PC-3 (cell line): Measurements from ENCODE around the gene KCNJ10. TPM values are rescaled to one million over a fixed set of nuclear protein-coding genes. Genes with fewer than 3 reads are reported as not detected.

Experiments
- ATAC-seq: fragments of 200-7000 bp; cut with Tn5 transposase; 2 replicates; pipeline ENCODE4 v1.9.1; 2020; ENCODE audit warnings: mild to moderate bottlenecking, moderate library complexity
- BruUV-seq: library from RNA; stranded (reverse); fragments of 400-500 nt; replicated peaks from 2 replicates; lab custom pipeline; 2021; lab: Mats Ljungman, UMichigan
- CTCF ChIA-PET: fragments of 300-600 bp; sonication (Branson Sonifier 250); formaldehyde crosslinking; loops from one replicate; lab custom pipeline; 2022; ENCODE audit warnings: antibody characterized with exemption; lab: Charles Lee
- POLR2A ChIA-PET: fragments of 300-600 bp; sonication (Branson Sonifier 250); formaldehyde crosslinking; loops from one replicate; lab custom pipeline; 2022; ENCODE audit warnings: antibody characterized with exemption; ENCODE audit not compliant: unreplicated experiment; lab: Charles Lee
- DNase-seq: peaks from one replicate; pipeline ENCODE4 v3.0.0-alpha.2; 2015
- H2AFZ ChIP-seq: fragments of 300-600 bp; sonication (generic); 2 replicates; pipeline ENCODE4 v1.6.0; 2016; ENCODE audit warnings: antibody characterized with exemption, low read length
- H3F3A ChIP-seq: fragments of 300-600 bp; sonication (generic); one replicate; pipeline ENCODE4 v1.6.0; 2017; ENCODE audit warnings: antibody characterized with exemption, low read length, control low read depth, mild to moderate bottlenecking; ENCODE audit not compliant: unreplicated experiment
- H3K27ac ChIP-seq: fragments of 300-600 bp; sonication (generic); 2 replicates; pipeline ENCODE4 v1.5.1; 2016; ENCODE audit warnings: mild to moderate bottlenecking, low read length
- H3K27me3 ChIP-seq: fragments of 300-600 bp; sonication (generic); 2 replicates; pipeline ENCODE4 v1.6.1; 2016; ENCODE audit warnings: low read length, mixed read lengths
- H3K36me3 ChIP-seq: fragments of 300-600 bp; sonication (generic); 2 replicates; pipeline ENCODE4 v1.6.1; 2016; ENCODE audit warnings: low read depth, mixed run types, low read length, mixed read lengths
- H3K4me1 ChIP-seq: fragments of 300-600 bp; sonication (generic); 2 replicates; pipeline ENCODE4 v1.5.1; 2016; ENCODE audit warnings: low read length; ENCODE audit not compliant: insufficient read depth
- H3K4me2 ChIP-seq: fragments of 300-600 bp; sonication (generic); 2 replicates; pipeline ENCODE4 v1.6.0; 2016; ENCODE audit warnings: low read length
- H3K4me3 ChIP-seq: fragments of 300-600 bp; sonication (generic); 2 replicates; pipeline ENCODE4 v1.5.1; 2016; ENCODE audit warnings: mild to moderate bottlenecking, low read length, mixed read lengths
- H3K79me2 ChIP-seq: fragments of 300-600 bp; sonication (generic); 2 replicates; pipeline ENCODE4 v1.6.1; 2017; ENCODE audit warnings: low read length, mixed read lengths
- H3K9ac ChIP-seq: fragments of 300-600 bp; sonication (generic); 2 replicates; pipeline ENCODE4 v1.6.0; 2016; ENCODE audit warnings: mild to moderate bottlenecking, low read length
- H3K9me2 ChIP-seq: fragments of 300-600 bp; sonication (generic); replicated peaks from 2 replicates; pipeline ENCODE4 v1.6.1; 2016; ENCODE audit warnings: mixed run types, low read length, mixed read lengths
- H3K9me3 ChIP-seq: fragments of 300-600 bp; sonication (generic); 2 replicates; pipeline ENCODE4 v1.6.1; 2016; ENCODE audit warnings: low read length, mixed read lengths
- H4K20me1 ChIP-seq: fragments of 300-600 bp; sonication (generic); 2 replicates; pipeline ENCODE4 v1.6.1; 2016; ENCODE audit warnings: low read length, mixed read lengths
- EZH2 ChIP-seq: fragments of 300-600 bp; sonication (generic); IDR thresholded peaks from one replicate; pipeline ENCODE4 v1.6.1; 2017; ENCODE audit warnings: antibody characterized with exemption, mild to moderate bottlenecking, low read length; ENCODE audit not compliant: unreplicated experiment
- EZH2phosphoT487 ChIP-seq: fragments of 300-600 bp; sonication (generic); IDR thresholded peaks from 2 replicates; pipeline ENCODE4 v1.6.1; 2018; ENCODE audit warnings: mild to moderate bottlenecking, antibody characterized with exemption, low read length, borderline replicate concordance
- intact Hi-C: fragments of 100-400 bp; cut with micrococcal nuclease; formaldehyde crosslinking; loops from 2 replicates; pipeline ENCODE4 v1.9.0; 2023
- total RNA-seq: library from RNA; depleted of rRNA; stranded (reverse); fragments of >200 nt; gene quantifications from 2 replicates; pipeline ENCODE4 v1.2.3, GENCODE V29; 2014
- TF ChIP-seq, protein P1 (sequence below): fragments of 300-600 bp; sonication (generic); conservative IDR thresholded peaks from 2 replicates; pipeline ENCODE4 v1.5.1; 2017; ENCODE audit warnings: antibody characterized with exemption, low read depth, mild to moderate bottlenecking, low read length

KCNJ10 gene
- total RNA-seq, 1 experiment from 2014 or later, result 0.15 TPM

DNA sequence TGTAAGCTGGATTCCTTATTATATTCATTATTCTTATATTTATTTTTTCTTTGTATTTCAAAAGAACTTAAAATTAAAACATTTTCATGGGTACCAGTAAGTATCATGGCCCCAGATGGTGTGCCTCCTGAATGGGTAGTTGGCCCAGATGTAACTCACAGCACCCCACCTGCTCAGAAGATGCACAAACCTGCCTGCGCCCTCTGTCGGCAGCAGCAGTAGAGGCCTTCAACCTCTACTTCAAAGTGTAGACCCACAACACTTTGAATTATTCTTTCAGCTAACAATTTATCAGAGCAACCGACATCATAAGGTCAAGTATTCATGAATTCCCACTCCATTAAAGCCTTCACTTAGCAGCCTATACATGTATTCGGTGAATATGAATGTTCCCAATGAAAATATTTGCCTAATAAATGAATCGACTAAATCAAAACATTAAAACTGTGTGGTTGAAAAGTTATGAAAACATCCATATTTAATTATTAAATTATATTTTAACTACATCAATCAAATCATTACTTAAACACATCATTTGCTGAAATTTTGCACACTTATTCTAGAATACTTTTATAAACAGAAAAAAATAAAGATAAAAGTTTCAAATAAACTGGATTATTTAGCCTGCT is 63.5 kb downstream of the KCNJ10 start:
- no peaks in the 10 kb centered on the region for H3K27me3 ChIP-seq
- POLR2A ChIA-PET, result no interaction called here
- H3K79me2 ChIP-seq, result no peaks in the 10 kb centered on the region
- H3F3A ChIP-seq, result no peaks in the 10 kb centered on the region
- no peak overlapping the region for H3K9ac ChIP-seq
- intact Hi-C loops, result loop anchor here (1.0 to 2.0 kb wide), 2 partner anchors 45 to 60 kb away; no protein-coding TSS in a partner anchor
- no peaks in the 10 kb centered on the region for H3K9me3 ChIP-seq
- no peaks in the 10 kb centered on the region for H3K36me3 ChIP-seq
- no peaks in the 10 kb centered on the region for H4K20me1 ChIP-seq
- ATAC-seq, result peak; percentile 94
- DNase-seq, result peak; percentile 89
- no TSS peak for BruUV-seq
- H3K4me3 ChIP-seq, result no peak overlapping the region
- H2AFZ ChIP-seq, result no peak overlapping the region
- H3K4me1 ChIP-seq, result no peaks in the 10 kb centered on the region; the same call in 1 of the 2 replicates
- no peak overlapping the region for H3K27ac ChIP-seq
- CTCF ChIA-PET, result interaction anchor here (0.6 to 4.5 kb wide), 10 partner anchors 20 to 208 kb away, joined by 3 to 144 read pairs (median 6); partner anchors contain the start of gene SLAMF9
- TF ChIP-seq EZH2, result no peak
- TF ChIP-seq, protein P1, sequence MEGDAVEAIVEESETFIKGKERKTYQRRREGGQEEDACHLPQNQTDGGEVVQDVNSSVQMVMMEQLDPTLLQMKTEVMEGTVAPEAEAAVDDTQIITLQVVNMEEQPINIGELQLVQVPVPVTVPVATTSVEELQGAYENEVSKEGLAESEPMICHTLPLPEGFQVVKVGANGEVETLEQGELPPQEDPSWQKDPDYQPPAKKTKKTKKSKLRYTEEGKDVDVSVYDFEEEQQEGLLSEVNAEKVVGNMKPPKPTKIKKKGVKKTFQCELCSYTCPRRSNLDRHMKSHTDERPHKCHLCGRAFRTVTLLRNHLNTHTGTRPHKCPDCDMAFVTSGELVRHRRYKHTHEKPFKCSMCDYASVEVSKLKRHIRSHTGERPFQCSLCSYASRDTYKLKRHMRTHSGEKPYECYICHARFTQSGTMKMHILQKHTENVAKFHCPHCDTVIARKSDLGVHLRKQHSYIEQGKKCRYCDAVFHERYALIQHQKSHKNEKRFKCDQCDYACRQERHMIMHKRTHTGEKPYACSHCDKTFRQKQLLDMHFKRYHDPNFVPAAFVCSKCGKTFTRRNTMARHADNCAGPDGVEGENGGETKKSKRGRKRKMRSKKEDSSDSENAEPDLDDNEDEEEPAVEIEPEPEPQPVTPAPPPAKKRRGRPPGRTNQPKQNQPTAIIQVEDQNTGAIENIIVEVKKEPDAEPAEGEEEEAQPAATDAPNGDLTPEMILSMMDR, result peak; percentile 97
- no peak for TF ChIP-seq EZH2phosphoT487
- H3K4me2 ChIP-seq, result no peak overlapping the region
- H3K9me2 ChIP-seq, result no peaks in the 10 kb centered on the region

DNA sequence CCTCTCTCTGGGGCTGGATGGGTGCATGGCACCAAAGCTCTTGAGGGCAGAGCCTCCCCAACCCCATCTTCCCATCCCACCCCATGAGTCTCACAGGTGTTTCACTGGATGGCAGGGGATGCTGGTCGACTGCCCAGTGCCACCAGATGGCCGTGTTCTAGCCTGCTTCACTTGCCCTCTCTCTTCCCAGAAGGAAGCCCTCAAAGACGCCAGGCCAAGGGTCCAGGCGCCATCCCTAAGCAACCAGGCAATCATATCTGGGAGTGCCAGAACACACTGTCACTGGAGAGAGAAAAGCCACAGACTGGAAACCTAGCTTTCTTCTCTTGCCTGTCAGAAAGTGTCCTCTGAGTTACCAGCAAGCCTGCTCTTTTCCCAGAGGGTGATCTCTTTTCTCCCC is 64.9 kb downstream of the KCNJ10 start:
- Histone ChIP-seq H3K27ac (no peak overlapping the region), H3K4me3 (no peak overlapping the region), H3K4me1 (peaks cover 3% of the 10 kb centered on the region; the same call in 1 of the 2 replicates), H3K27me3 (no peaks in the 10 kb centered on the region), H3K9ac (no peak overlapping the region), H3F3A (no peaks in the 10 kb centered on the region), H2AFZ (no peak overlapping the region), H3K9me2 (no peaks in the 10 kb centered on the region), H3K79me2 (no peaks in the 10 kb centered on the region), H3K36me3 (no peaks in the 10 kb centered on the region), H3K9me3 (no peaks in the 10 kb centered on the region), H3K4me2 (no peak overlapping the region), H4K20me1 (no peaks in the 10 kb centered on the region)
- BruUV-seq, result no TSS peak
- ChIA-PET CTCF (interaction anchor here (0.6 to 4.5 kb wide), 2 partner anchors 66 to 113 kb away, joined by 3 to 144 read pairs; no protein-coding TSS in a partner anchor), POLR2A (no interaction called here)
- no peak for TF ChIP-seq EZH2phosphoT487
- no peak for TF ChIP-seq EZH2
- TF ChIP-seq, protein P1, result no peak
- intact Hi-C loops, result no loop called here
- DNase-seq (no peak), ATAC-seq (no peak)

DNA sequence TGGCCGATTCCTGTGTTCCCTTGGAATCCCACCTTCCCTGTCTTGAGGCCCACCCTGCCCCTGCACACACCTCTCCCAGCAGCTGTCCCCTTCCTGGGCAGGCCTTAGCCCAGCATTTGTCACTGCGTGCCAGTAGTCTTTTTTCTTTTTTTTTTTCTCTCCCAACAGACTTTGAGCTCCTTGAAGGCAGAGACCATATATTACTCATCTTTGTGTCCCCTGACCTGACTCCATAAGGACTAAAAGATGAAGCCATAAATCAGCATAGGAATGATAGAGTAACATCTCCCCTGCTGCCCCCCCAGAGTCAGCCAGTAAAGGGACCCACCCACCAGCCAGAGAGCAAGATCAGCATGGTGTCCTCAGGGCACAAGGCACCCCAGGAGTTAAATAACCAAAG is 65.5 kb downstream of the KCNJ10 start:
- POLR2A ChIA-PET, result interaction anchor here (0.6 kb wide), 1 partner anchor 52 kb away, joined by 4 read pairs; no protein-coding TSS in a partner anchor
- Histone ChIP-seq H3K36me3 (no peaks in the 10 kb centered on the region), H4K20me1 (no peaks in the 10 kb centered on the region), H3K79me2 (no peaks in the 10 kb centered on the region), H2AFZ (no peak overlapping the region), H3K9me2 (no peaks in the 10 kb centered on the region), H3K4me2 (no peak overlapping the region), H3F3A (no peaks in the 10 kb centered on the region), H3K9ac (no peak overlapping the region), H3K27ac (no peak overlapping the region), H3K4me3 (no peak overlapping the region), H3K9me3 (no peaks in the 10 kb centered on the region), H3K4me1 (peaks cover 9% of the 10 kb centered on the region), H3K27me3 (no peaks in the 10 kb centered on the region)
- DNase-seq, result no peak
- intact Hi-C loops, result no loop called here
- TF ChIP-seq EZH2 (no peak), EZH2phosphoT487 (no peak)
- TF ChIP-seq, protein P1, result no peak
- CTCF ChIA-PET, result interaction anchor here (0.6 to 4.5 kb wide), 2 partner anchors 66 to 112 kb away, joined by 3 to 144 read pairs; no protein-coding TSS in a partner anchor
- no TSS peak for BruUV-seq
- no peak for ATAC-seq
